Left lung (tissue), 10 donors: ENCODE measurements around the gene ACOT11. TPM values are rescaled to one million over a fixed set of nuclear protein-coding genes. Genes with fewer than 3 reads are reported as not detected.

ENCODE experiments used
- ATAC-seq: fragments of 200-7000 bp; cut with Tn5 transposase; one replicate; pipeline ENCODE4 v1.9.1; 2020; ENCODE audit warnings: moderate library complexity
- DNase-seq, 4 donors: peaks; one replicate each; pipeline ENCODE4 v3.0.0-alpha.2; 2013 to 2020
- H3K27ac ChIP-seq, 2 donors: fragments of 200-600 bp; sonication (generic) in 1 of 2; one replicate each; pipeline versions ENCODE4 v1.5.0 to v1.8.0; 2020 to 2021
- H3K27me3 ChIP-seq, 2 donors: fragments of 200-600 bp; sonication (generic) in 1 of 2; one replicate each; pipeline versions ENCODE4 v1.5.0 to v1.8.0; 2020 to 2021
- H3K36me3 ChIP-seq, 2 donors: fragments of 200-600 bp; sonication (generic) in 1 of 2; one replicate each; pipeline versions ENCODE4 v1.5.0 to v1.8.0; 2020 to 2021
- H3K4me1 ChIP-seq, 2 donors: fragments of 200-600 bp; one replicate each; pipeline ENCODE4 v1.8.0; 2021
- H3K4me3 ChIP-seq, 2 donors: fragments of 200-600 bp; sonication (generic) in 1 of 2; one replicate each; pipeline versions ENCODE4 v1.5.0 to v1.8.0; 2020 to 2021; ENCODE audit warnings: mild to moderate bottlenecking in 1 of 2
- H3K9me3 ChIP-seq, 2 donors: fragments of 200-600 bp; sonication (generic) in 1 of 2; one replicate each; pipeline versions ENCODE4 v1.5.0 to v1.8.0; 2020 to 2021
- intact Hi-C, 2 donors: fragments of 100-400 bp; cut with DNase I; formaldehyde crosslinking; loops; one replicate each; pipeline versions ENCODE4 v1.11.2 to v1.14.2; 2022
- polyA plus RNA-seq, 6 donors: library from polyadenylated mRNA; unstranded; fragments of 120-200 nt; gene quantifications; one replicate each; pipeline ENCODE4 v1.2.1, GENCODE V29; 2013; ENCODE audit not compliant: insufficient read length in 6 of 6
- total RNA-seq, 2 donors: library from RNA; stranded (reverse); fragmentation: NEBNext Ultra II Directional; extraction: Animal tissue kit (Norgen Biotek cat#: 25700); gene quantifications; one replicate each; pipeline ENCODE4 v1.2.1, GENCODE V29; 2021
- TF ChIP-seq, protein P1 (sequence below), 2 donors: fragments of 200-600 bp; sonication (generic) in 1 of 2; IDR thresholded peaks; one replicate each; pipeline versions ENCODE4 v1.5.0 to v1.8.0; 2021; ENCODE audit warnings: antibody characterized with exemption in 2 of 2
- donor health status: DM: no; HTN: yes; CAD: no.
- donor health status: DM: no; HTN: no; CAD: no.

Gene ACOT11
- total and polyA plus RNA-seq, 8 donors = 8.5 to 15.9 (median 12.6) TPM

DNA sequence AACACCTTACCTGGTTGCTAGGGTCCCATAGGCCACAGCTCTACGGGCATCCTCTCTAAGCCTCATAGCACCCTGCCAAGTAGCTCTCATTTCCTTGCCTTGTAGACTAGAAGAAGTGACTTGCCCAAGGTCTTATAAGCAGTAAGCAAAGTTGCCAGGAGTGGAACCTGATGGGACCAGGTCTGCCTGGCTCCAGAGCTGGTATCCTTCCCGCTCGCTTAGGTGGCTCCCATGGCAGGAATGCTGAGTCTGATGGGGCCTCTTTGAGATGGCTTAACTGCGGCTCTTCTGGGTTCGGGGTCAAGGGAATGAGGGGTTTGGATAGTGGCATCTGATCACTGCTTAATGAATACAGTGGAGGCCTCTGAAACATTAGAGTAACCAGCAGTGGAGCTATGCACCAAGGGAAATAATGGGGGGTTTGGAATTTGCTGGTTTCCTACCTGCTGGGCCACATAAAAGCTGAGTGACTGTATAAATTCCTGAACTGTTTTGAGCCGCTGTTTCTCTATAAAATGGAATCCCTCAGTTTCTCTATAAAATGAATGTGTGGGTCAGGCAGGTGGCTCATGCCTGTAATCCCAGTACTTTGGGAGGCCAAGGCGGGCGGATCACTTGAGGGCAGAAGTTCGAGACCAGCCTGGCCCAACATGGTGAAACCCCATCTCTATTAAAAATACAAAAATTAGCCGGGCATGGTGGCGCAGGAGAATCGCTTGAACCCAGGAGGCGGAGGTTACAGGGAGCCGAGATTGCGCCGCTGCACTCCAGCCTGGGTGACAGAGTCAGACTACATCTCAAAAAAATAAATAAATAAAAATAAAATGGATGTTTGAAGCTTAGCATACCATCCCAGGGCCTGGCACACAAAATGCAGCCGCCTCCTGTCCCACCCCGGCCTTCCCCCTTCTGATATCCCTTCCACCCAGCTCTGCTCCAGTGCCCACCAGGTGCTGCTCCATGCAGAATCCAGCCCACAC, 62.9 kb downstream of the ACOT11 start:
- Histone ChIP-seq H3K27me3 (no peaks in the 10 kb centered on the region), H3K4me1 (no peaks in the 10 kb centered on the region), H3K36me3 (no peaks in the 10 kb centered on the region), H3K27ac (no peak overlapping the region), H3K4me3 (no peak overlapping the region), H3K9me3 (no peaks in the 10 kb centered on the region)
- TF ChIP-seq, protein P1, sequence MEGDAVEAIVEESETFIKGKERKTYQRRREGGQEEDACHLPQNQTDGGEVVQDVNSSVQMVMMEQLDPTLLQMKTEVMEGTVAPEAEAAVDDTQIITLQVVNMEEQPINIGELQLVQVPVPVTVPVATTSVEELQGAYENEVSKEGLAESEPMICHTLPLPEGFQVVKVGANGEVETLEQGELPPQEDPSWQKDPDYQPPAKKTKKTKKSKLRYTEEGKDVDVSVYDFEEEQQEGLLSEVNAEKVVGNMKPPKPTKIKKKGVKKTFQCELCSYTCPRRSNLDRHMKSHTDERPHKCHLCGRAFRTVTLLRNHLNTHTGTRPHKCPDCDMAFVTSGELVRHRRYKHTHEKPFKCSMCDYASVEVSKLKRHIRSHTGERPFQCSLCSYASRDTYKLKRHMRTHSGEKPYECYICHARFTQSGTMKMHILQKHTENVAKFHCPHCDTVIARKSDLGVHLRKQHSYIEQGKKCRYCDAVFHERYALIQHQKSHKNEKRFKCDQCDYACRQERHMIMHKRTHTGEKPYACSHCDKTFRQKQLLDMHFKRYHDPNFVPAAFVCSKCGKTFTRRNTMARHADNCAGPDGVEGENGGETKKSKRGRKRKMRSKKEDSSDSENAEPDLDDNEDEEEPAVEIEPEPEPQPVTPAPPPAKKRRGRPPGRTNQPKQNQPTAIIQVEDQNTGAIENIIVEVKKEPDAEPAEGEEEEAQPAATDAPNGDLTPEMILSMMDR (IDR thresholded peaks at IDR 0.05) = no peak
- DNase-seq (peak in 1 of 4 donors; percentile 28), ATAC-seq (no peak)
- intact Hi-C loops = no loop called here

DNA sequence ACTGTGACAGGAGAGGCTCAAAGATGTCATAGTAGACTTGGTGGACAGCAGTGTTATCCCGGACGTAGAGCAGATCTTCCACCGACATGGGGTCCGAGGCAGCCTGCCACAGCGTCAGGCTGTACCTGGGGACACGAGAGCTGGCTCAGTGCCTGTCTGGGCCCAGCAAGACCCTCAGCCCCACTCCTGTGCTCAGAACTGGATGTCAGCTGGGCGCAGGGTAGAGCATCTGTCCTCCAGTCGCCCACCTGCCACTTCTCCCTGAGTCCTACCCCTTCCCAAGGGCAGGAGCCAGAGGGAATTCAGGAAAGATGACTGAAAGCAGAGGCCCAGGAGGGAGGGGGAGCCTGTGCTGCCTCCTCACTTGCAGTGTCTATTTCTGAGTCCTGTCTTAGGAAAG, 63.6 kb downstream of the ACOT11 start:
- Histone ChIP-seq H3K27me3 (no peaks in the 10 kb centered on the region), H3K4me1 (no peaks in the 10 kb centered on the region), H3K4me3 (no peak overlapping the region), H3K27ac (no peak overlapping the region), H3K9me3 (no peaks in the 10 kb centered on the region), H3K36me3 (no peaks in the 10 kb centered on the region)
- TF ChIP-seq, protein P1 (IDR thresholded peaks at IDR 0.05) = no peak
- DNase-seq = peak in 1 of 4 donors; percentile 53
- ATAC-seq = no peak
- intact Hi-C loops = no loop called here

DNA sequence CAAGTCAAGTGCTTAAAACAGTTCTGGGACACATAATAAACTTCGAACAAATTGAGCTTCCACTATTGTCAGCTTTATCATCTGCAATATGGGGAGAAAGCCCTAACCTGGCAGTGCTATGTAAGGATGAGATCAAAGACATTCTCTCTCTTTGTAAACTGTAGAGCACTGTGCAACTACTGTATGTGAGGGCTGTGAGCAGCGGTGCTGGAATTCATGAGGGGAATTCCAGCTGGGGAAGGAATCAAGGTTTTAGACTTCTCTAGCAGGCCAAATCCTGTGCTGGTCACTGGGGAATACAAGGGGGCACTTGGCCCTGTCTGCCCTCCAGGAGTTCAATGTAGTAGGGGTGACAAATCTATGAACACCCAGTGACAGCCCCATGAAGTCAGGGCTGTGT, 66.0 kb downstream of the ACOT11 start:
- intact Hi-C loops = no loop called here
- Histone ChIP-seq H3K27me3 (no peaks in the 10 kb centered on the region), H3K4me3 (no peak overlapping the region), H3K9me3 (no peaks in the 10 kb centered on the region), H3K4me1 (no peaks in the 10 kb centered on the region), H3K27ac (no peak overlapping the region), H3K36me3 (no peaks in the 10 kb centered on the region)
- TF ChIP-seq, protein P1 (IDR thresholded peaks at IDR 0.05) = no peak
- ATAC-seq = no peak
- DNase-seq = no peak

DNA sequence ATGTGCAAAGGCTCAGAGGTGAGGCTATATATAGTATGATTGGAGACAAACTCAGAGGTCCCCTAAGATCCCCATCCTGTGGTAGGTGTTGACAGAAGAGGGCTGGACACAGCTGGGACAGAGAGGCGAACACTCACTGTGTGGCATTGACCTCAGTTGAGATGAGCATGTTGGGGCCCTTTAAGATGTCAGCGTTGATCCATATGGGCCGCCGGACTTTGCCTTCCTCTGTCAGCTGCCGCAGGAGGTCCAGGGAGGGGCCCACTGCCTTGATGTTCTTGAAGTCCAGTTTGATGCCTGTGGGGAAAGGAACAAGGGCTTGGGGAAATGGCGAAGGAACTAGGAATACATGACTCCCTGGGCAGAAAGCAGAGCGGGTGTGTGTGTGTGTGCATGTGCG, 66.5 kb downstream of the ACOT11 start:
- H3K27ac ChIP-seq = no peak overlapping the region
- no peaks in the 10 kb centered on the region for H3K36me3 ChIP-seq
- TF ChIP-seq, protein P1 (IDR thresholded peaks at IDR 0.05) = no peak
- DNase-seq = no peak
- no peaks in the 10 kb centered on the region for H3K9me3 ChIP-seq
- no peak for ATAC-seq
- H3K4me1 ChIP-seq = no peaks in the 10 kb centered on the region
- no peak overlapping the region for H3K4me3 ChIP-seq
- H3K27me3 ChIP-seq = no peaks in the 10 kb centered on the region
- intact Hi-C loops = no loop called here

DNA sequence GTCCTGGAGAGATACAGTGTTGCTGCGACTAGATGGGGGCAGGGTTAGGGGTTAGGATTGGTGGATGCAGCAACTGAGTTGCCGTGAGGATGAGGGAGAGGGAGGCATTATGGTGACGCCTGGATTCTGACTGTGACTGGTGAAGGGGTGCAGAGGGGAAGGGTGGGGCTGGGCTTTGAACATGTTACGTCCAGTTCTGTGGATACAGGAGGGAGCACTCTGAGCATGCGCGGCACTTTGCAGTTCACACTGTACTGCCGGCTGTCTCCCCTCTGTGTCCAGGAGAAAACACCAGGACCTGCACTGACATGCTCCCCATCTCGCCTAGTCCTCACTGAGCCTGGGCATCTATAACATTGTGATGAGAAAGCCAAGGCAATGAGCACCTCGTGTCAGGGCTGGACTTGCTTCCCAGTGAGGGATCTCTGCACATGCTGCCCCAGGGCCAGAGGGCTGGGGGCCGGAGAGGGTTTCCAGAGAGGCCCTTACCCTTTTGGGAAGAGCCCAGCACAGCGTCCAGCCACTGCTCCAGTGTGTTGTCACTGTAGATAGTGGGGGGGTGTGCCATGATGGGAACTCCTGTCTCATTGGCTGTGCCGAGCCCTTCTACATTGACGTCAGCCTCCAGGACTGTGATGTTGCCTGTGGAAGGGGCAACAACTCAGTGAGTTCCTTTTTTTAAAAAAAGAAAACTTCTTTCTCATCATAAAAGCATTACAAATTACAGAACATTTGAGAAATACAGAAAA, 67.7 kb downstream of the ACOT11 start:
- Histone ChIP-seq H3K4me1 (no peaks in the 10 kb centered on the region), H3K36me3 (no peaks in the 10 kb centered on the region), H3K9me3 (no peaks in the 10 kb centered on the region), H3K27me3 (no peaks in the 10 kb centered on the region), H3K27ac (no peak overlapping the region), H3K4me3 (no peak overlapping the region)
- TF ChIP-seq, protein P1 (IDR thresholded peaks at IDR 0.05) = no peak
- intact Hi-C loops = no loop called here
- DNase-seq = no peak
- ATAC-seq = no peak
